Middle frontal gyrus (tissue), 1 donor: ENCODE measurements around the gene FANK1.
"Not testable (repeated sequence)": the region's sequence is repeated elsewhere in the genome, so short reads cannot be mapped to it uniquely, and the experiment has no call there.

Source experiments
- DNase-seq: peaks from one replicate; pipeline ENCODE4 v3.0.0-alpha.2; 2015; ENCODE audit warnings: low spot score; ENCODE audit errors: extremely low spot score

FANK1 gene

GRCh38 chr10:125886914-125887512 lies 9.4 kb upstream of the FANK1 start:
- DNase-seq, result no peak

DNA sequence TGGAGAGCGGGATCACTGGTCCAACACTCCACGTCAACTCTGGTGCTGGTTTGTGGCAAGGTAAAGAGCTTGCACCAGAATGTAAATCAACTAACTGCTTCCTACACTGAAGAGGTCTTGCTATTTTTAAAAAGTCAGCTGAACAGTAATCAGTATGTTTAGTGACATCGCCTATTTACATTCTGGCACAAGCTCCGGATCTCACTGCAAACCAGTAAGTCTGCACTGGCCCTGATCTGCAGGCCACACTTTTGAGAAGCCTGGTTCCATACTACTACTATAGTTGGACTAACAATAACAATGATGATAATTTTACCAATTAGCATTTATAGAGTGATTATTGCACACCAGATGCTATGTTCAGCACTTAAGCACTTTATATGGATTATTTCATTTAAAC lies 6.9 kb upstream of the FANK1 start:
- not testable (repeated sequence) for DNase-seq

DNA sequence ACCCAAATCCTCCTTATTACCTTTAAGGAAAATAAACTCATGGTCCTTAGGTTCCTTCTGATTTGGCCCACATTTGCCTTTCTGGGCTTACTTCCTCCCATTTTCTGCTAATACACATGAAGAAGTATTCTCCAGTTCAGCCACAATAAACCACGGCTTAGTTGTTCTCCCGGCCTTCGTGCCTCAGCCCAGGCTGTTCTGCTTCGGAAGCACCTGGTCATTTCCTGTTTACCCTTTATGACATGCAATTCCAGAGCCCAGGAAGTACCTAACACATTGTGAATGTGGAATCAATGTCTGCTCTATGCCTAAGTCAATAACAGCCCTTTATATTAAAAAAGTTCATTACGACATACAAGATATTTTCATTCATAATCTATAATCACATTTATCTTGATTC lies 4.0 kb upstream of the FANK1 start:
- DNase-seq, result not testable (repeated sequence)

GRCh38 chr10:125894176-125894575 lies 2.2 kb upstream of the FANK1 start:
- not testable (repeated sequence) for DNase-seq

- peak; percentile 16 for DNase-seq
These were observed 955 bp upstream of the FANK1 start for GRCh38 chr10:125895130-125896087.

DNA sequence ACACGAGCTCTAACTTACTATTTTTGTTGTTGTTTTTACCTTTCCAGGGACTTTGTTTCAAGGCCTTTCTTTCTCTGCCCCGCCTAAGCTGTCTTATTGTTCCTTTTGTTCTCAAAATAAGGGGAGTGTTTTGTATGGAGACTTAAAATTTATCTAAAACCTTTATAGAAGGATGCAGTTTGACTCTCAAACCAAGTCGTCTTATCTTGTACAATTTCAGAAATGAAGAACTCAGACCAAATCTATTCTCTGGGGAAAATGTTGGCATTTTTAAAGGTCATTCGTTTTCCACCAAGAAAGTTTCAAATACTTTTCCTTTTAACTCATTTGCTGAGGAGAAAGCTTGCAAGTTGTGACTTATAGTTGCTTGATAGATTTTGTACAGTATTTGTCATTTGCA lies 953 bp downstream of the FANK1 start:
- DNase-seq, result not testable (repeated sequence)

GRCh38 chr10:125900963-125901362 lies 4.6 kb downstream of the FANK1 start:
- not testable (repeated sequence) for DNase-seq

DNA sequence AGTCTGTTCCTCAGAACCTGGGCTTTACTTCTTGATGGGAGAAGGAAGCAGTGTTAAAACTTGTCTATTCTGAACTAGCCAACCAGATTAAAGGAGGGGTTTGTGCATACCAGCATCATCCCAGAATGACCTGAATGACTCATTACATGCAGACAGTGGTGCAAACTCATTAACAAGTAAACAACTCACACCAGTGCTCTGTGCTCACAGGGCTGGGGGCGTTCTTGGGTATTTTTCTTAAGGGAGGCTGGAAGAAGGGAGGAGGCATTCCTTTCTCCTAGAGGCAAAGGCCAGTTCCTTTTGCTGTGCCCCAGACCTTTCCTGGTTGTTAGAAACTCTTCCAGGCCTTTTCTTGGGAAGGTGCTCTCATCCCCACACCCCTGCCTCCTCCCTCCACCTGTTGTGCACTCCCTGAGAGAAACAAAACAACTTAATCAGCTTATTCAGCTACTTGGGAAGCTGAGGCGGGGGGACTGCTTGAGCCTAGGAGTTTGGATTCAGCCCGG lies 6.8 kb downstream of the FANK1 start:
- not testable (repeated sequence) for DNase-seq

GRCh38 chr10:125905069-125905994 lies 9.0 kb downstream of the FANK1 start:
- DNase-seq, result not testable (repeated sequence)

DNA sequence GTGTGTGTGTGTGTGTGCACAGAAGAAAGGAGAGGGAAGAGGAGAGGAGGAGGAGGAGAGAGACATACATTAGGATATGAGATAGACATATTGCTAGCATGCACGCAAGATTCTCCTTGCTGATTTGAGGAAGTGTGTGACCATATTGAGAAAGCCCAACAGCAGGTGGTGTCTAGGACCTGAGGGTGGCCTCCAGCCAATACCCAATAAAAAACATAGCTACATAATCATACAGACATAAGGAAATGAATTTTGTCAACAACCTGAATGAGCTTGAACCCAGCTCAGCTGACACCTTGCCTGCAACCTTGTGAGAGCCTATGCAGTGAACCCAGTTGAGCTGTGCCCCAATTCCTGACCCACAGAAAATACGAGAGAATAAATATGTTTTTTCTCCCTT lies 11.2 kb downstream of the FANK1 start:
- DNase-seq, result not testable (repeated sequence)

GRCh38 chr10:125908813-125909212 lies 12.4 kb downstream of the FANK1 start:
- not testable (repeated sequence) for DNase-seq

DNA sequence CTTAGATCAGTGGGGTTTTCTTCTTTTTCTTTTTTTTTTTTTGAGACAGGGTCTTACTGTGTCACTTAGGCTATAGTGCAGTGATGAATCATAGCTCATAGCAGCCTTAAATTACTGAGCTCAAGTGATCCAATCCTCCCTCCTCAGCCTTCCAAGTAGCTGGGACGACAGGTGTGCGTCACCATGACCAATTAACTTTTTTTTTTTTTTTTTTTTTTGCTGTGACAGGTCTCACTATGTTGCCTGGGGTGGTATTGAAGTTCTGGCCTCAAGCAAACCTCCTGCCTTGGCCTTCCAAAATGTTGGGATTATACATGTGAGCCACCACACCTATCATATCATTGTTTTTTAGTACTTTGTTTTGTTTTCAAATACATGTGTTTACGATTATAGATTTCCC lies 13.1 kb downstream of the FANK1 start:
- not testable (repeated sequence) for DNase-seq

DNA sequence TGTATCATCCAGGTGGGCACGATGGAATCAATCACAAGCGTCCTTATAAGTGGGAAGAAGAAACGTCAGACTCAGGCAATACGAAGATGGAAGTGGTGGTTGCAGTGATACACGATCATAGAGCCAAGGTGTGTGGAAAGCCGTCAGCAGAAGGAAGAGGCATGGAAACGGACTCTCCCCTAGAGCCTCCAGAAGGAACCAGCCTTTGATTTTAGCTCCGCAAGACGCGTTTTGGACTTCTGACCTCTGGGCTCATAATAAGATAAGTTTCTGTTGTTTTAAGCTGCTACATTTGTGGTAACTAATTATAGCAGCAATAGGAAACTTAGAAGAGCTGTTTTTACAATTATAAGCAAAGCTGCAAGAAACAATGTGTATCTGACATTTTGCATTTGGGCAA lies 14.8 kb downstream of the FANK1 start:
- DNase-seq, result no peak

- no peak for DNase-seq
These were observed 15.6 kb downstream of the FANK1 start for GRCh38 chr10:125911990-125912389.

DNA sequence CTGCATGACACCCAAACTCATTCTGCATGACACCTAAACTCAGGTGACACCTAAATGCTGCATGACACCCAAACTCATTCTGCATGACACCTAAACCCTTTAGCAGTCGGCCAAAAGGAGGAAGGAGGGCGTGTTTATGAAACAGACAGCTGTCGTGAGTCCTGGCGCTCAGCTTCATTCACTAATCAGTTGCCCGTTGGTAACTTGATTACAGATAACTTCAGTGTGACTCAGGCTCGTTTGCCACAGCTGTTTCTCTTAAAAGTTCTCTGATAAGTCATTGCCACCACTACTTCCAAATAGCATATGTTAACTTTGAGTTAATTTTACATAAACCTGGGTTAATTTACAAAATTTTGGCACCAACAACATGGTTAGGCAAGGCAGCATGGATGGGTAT lies 16.9 kb downstream of the FANK1 start:
- DNase-seq, result not testable (repeated sequence)

GRCh38 chr10:125916977-125917376 lies 20.6 kb downstream of the FANK1 start:
- no peak for DNase-seq

DNA sequence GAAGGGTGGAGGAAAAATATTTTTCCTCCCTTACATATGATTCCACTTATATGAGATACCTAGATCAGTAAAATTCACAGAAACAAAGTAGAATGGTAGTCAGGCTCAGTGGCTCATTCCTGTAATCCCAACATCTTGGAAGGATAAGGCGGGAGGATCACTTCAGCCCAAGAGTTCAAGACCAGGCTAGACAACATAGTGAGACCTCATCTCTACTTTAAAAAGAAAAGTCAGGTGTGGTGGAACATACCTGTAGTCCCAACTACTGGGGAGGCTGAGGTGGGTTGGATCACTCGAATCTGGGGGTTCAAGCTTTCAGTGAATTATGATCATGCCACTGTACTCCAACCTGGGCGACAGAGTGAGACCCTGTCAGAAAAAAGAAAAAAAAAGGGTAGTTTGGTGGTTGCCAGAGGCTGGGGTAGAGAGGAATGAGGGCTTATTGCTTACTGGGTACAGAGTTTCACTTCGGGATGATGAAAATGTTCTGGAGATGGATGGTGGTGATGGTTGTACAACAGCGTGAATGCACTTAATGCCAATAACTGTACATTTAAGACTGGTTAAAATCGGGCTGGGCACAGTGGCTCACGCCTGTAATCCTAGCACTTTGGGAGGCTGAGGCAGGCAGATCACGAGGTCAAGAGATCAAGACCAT lies 21.5 kb downstream of the FANK1 start:
- not testable (repeated sequence) for DNase-seq

DNA sequence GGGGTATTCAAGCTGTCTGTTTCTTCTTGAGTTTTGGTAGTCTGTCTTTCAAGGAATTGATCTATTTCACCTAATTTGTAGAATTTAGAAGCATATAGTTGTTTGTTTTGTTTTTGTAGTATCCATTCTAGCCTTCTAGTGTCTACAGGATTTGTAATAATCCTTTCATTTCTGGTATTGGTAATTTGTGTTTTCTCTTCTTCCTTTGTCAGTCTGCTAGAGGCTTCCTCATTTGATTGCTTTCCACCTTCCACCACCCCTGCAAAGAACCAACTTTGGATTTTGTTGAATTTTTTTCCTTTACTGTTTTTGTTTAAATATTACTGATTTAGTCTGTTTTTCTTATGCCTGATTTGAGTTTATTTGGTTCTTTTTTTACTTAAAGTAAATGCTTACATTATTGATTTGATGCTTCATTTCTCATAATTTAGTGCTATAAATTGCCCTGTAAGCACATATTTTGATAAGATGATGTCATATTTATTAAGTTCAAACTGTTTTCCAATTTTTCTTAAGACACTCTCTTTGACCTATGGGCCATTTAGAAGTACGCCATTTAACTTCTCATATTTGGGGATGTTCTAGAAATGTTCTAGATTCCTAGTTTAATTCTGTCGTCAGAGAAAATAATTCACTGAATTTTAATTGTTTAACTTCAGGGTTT lies 25.4 kb downstream of the FANK1 start:
- not testable (repeated sequence) for DNase-seq

DNA sequence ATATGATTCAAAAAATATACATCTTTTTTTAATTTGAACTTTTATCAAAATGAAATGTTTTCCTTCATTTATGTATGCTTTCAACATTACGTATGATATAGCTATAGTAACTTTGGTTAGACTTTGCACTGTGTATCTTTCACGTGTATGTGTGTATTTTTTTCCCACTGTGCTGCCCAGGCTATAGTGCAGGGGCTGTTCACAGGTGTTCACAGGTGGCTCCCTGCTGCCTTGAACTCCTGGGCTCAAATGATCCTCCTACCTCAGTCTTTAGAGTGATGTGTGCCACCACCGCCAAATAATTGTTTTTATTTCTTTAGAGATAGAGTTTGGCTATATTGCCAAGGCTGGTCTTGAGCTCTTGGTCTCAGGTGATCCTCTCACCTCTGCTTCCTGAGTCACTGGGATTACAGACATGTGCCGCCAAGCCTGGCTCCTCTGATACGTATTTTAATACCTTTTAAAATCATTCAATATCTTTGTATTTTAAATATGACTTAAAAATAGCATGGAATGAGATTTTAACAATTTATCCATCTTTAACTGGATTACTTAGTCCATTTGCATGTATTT lies 29.0 kb downstream of the FANK1 start:
- no peak for DNase-seq

GRCh38 chr10:125926247-125926646 lies 29.9 kb downstream of the FANK1 start:
- no peak for DNase-seq
